NAMALWA (cell line): ENCODE measurements around the gene MED13L.

ENCODE experiments used
- DNase-seq: peaks from one replicate; pipeline ENCODE4 v3.0.0-alpha.2; 2015; ENCODE audit warnings: low spot score

The MED13L gene

GRCh38 chr12:116277467-116278278 lies at the start of gene MED13L:
MED13L (minus strand) TSS chr12:116277693; CDS start chr12:116277131, 562 bp downstream.
- peak; percentile 88 for DNase-seq

- DNase-seq, result peak; percentile 38
These were observed 47.8 kb upstream of the MED13L start for GRCh38 chr12:116325336-116325664.

- DNase-seq, result no peak
These were observed 47.3 kb upstream of the MED13L start for GRCh38 chr12:116324654-116325335.

- no peak for DNase-seq
These were observed 46.2 kb upstream of the MED13L start for GRCh38 chr12:116323406-116324386.

- no peak for DNase-seq
These were observed 44.4 kb upstream of the MED13L start for GRCh38 chr12:116321913-116322312.

- DNase-seq, result no peak
These were observed 43.3 kb upstream of the MED13L start for GRCh38 chr12:116320791-116321217.

GRCh38 chr12:116319898-116320621 lies 42.6 kb upstream of the MED13L start:
- no peak for DNase-seq

GRCh38 chr12:116319233-116319897 lies 41.9 kb upstream of the MED13L start:
- no peak for DNase-seq

- DNase-seq, result no peak
These were observed 41.2 kb upstream of the MED13L start for GRCh38 chr12:116318576-116319232.

GRCh38 chr12:116317986-116318575 lies 40.6 kb upstream of the MED13L start:
- DNase-seq, result no peak

- no peak for DNase-seq
These were observed 39.6 kb upstream of the MED13L start for GRCh38 chr12:116317139-116317538.

GRCh38 chr12:116314477-116314876 lies 37.0 kb upstream of the MED13L start:
- DNase-seq, result no peak

- DNase-seq, result no peak
These were observed 35.9 kb upstream of the MED13L start for GRCh38 chr12:116313194-116313927.

GRCh38 chr12:116310082-116310481 lies 32.6 kb upstream of the MED13L start:
- no peak for DNase-seq

GRCh38 chr12:116309343-116309742 lies 31.9 kb upstream of the MED13L start:
- no peak for DNase-seq

- no peak for DNase-seq
These were observed 31.2 kb upstream of the MED13L start for GRCh38 chr12:116308647-116309046.

- no peak for DNase-seq
These were observed 29.5 kb upstream of the MED13L start for GRCh38 chr12:116306968-116307367.

- DNase-seq, result no peak
These were observed 29.0 kb upstream of the MED13L start for GRCh38 chr12:116306506-116306905.

GRCh38 chr12:116304621-116305020 lies 27.1 kb upstream of the MED13L start:
- no peak for DNase-seq
